NCI-H526 treated with DMSO at 0.1 percent for 48 hours (cell line): ENCODE results near the gene FOXG1.

Experiments used
- DNase-seq: peaks from one replicate; lab custom pipeline; 2025; lab: John Stamatoyannopoulos, UW

FOXG1 gene

GRCh38 chr14:28766469-28766955 lies at the start of gene FOXG1:
FOXG1 (plus strand) TSS chr14:28766787; CDS start chr14:28767280, 493 bp downstream.
- no peak for DNase-seq

GRCh38 chr14:28719130-28719529 lies 47.5 kb upstream of the FOXG1 start:
- DNase-seq: no peak

GRCh38 chr14:28731358-28731757 lies 35.2 kb upstream of the FOXG1 start:
- no peak for DNase-seq

GRCh38 chr14:28742171-28742846 lies 24.3 kb upstream of the FOXG1 start:
- DNase-seq: no peak

- DNase-seq: no peak
Observed at GRCh38 chr14:28744126-28744525, 22.5 kb upstream of the FOXG1 start.

GRCh38 chr14:28745176-28745575 lies 21.4 kb upstream of the FOXG1 start:
- no peak for DNase-seq

- no peak for DNase-seq
Observed at GRCh38 chr14:28746247-28746646, 20.3 kb upstream of the FOXG1 start.

- no peak for DNase-seq
Observed at GRCh38 chr14:28751467-28752058, 15.0 kb upstream of the FOXG1 start.

- DNase-seq: no peak
Observed at GRCh38 chr14:28754209-28754985, 12.2 kb upstream of the FOXG1 start.

- no peak for DNase-seq
Observed at GRCh38 chr14:28755198-28755815, 11.3 kb upstream of the FOXG1 start.

- no peak for DNase-seq
Observed at GRCh38 chr14:28755884-28756268, 10.7 kb upstream of the FOXG1 start.

GRCh38 chr14:28756269-28756883 lies 10.2 kb upstream of the FOXG1 start:
- no peak for DNase-seq

- no peak for DNase-seq
Observed at GRCh38 chr14:28756884-28757570, 9.6 kb upstream of the FOXG1 start.

GRCh38 chr14:28757786-28758185 lies 8.8 kb upstream of the FOXG1 start:
- no peak for DNase-seq

- no peak for DNase-seq
Observed at GRCh38 chr14:28758253-28758884, 8.2 kb upstream of the FOXG1 start.

GRCh38 chr14:28758885-28759652 lies 7.5 kb upstream of the FOXG1 start:
- no peak for DNase-seq

- DNase-seq: no peak
Observed at GRCh38 chr14:28759653-28760313, 6.8 kb upstream of the FOXG1 start.

- DNase-seq: no peak
Observed at GRCh38 chr14:28760431-28760996, 6.1 kb upstream of the FOXG1 start.
